HG03432 (cell line): ENCODE data around the gene NEK6.

ENCODE experiments used
- ATAC-seq: cut with Tn5 transposase; IDR thresholded peaks from one replicate; pipeline ENCODE4 v1.9.1; 2021; ENCODE audit warnings: mild to moderate bottlenecking, moderate library complexity; ENCODE audit not compliant: unreplicated experiment

The NEK6 gene

DNA sequence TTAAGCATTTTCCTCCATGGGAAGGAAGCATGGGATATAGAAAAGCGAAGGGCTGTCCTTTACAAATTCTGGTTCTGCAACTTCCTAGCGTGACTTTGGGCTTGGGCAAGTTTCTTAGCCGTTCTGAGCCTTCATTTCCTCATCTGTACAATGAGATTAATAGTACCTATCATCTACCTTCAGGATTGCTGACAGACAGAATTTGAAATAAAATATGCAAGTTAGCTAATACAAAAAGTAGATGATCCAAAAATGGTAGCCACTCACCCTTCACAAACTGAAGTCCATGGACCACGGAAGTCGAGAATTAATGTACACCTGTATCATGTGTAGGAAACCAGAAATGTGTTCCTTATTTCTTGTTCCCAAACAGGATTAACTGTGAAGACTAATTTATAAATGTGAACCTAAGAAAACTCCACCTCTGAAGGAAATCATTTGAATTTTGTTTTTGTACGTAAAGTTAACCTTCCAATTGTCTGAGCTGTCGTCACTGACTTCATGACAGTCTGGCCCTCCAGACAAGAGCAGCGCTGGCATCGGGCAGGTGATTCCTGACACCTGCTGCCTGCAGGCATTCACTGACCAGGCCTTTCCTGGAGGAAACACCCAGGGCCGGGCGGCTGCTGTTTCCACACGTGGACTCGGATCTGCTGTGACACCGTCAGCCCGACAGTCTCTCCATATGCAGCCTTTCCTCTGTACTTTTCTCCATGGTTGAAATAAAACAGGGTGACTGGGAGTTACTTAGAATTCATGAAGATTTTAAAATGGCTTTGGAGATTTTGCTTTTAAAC lies 94.1 kb downstream of the NEK6 start:
- ATAC-seq, result no peak

DNA sequence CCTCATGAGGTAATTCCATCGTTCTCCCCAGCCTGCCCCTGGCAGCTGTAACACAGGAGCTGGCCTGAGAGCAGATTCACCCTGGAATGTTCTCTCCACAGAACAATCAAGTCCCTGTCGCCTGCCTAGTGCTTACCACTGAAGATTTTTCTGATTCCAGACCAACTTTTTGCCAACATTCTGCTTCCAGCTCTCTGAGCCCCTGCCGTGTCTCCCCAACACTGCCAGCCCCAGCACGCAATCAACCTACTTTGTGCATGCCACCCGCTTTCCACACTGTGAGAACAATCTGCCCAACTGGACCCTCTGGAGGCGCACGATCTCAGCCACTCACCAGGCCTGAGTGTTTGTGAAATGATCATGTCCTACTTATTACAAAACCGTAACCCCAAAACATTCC lies 94.9 kb downstream of the NEK6 start:
- ATAC-seq, result no peak

DNA sequence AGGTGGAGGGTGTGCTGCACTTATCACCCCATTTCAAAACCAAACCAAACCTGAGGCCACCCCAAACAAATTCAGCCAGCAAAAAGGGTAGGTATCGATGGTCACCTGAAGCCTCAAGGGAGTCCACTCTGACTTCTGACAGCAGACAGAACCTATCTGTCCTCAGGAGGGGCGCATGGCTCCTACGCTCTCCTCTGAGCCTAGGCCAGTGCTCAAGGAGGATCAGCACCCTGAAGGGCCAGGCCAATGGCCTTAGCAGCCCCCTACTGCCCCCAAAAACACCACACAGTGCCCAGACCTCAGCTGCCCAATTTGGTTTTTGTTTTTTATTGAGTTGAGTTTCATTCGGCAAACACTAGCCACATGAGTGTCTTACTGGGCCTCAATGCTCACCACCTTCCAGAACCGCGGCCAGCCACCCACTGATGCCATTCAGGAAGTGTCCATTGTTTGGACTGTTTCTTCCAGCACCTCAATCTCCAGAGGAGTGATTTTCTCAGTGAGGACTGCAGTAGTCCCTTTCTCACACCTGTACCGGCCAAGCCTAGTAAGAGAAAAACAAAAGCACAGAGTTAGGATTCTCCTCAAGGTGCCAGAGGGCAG lies 95.5 kb downstream of the NEK6 start:
- no peak for ATAC-seq

DNA sequence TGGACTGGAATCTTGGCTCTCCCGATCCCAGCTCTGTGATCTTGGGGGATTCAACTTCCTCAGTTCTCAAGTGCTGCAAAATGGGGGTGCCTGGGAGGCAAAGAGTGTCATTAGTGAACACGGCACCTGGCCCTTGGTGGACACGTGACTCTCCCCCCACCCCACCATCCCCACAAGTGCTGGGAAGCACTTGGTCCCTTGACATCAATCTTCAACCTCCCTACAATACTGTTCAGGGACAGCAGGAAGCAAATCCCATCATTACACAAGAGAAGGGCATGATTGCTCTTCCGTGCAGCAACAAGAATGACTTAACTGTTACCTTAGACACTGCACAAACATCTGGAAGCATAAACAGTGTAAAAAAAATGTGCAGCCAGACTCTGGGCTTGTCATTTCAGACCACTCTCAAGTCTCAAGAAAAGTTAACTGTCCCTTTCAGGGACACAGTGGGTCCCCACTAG lies 96.1 kb downstream of the NEK6 start:
- no peak for ATAC-seq

DNA sequence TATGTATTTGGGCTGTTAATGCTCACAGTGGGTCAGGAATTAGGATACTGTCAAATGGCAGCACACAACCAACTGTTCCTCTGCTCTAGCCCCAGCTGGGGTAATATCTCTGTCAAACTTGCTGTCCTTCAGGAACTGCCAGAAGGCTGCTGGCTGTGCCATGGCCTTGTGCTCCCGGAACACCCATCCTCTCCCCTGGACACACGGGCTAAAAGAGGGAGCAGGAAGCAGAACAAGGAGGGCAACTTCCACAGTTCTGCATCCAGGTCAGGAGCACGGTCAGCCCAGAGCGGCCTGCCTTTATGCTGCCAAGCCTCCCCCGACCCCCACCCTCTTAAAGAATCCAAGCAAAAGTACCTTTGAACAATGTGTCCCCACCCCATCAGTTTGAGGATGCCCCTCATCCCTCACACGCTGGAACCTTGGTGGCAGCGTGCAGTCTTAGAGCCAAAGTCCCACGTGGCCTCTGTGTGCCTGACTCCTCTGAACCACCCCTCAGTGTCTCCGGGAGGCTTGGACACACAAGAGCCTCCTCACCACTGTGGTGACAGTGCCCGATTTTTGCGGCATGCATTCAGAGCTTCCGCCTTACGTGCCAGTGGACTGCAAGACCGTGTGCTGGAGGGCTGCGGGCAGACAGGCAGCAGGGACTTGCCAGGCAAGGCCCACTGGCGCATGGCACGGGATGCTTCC lies 96.7 kb downstream of the NEK6 start:
- no peak for ATAC-seq

DNA sequence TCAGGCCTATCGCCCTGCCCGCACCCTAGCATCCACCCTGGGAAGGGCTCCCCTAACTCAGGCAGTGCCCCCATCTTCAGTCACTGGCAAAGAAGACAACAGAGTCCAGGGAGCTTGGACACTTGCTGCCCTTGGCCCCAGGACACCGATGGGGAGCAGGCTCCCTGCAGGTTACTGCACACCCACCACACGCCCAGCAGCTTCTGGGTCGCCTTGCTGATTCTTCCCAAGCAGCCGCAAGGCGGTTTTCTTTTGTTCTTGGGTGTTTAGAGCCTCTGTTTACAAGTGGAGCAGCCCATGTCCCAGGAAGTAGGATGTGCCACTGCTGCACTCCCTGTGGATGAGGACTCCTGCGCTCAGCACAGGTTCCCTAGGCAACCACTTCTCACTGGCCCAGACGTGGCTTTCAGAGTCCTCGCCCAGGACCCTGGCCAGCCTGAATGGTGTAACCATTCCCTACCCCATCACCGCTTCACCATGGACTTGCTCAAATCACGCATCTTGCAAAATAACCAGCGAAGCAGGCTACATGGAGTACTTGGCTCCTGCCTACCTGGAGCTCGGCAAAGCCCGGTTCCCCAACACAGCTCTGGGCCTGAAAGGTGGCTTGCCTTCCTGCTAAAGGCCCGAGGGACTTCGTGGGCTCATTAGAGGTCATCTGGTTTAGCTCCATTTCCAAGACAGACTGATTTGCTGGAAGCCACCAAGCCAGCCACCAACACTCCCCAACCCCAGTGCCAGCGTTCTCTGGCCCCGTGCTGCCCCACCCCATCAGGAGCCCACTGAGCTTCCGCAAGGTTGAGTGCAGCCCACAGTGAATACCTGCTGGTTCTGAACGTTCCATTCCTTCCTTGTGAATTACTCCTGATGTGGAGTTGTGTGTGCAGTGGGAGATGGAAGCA lies 97.5 kb downstream of the NEK6 start:
- ATAC-seq, result no peak

DNA sequence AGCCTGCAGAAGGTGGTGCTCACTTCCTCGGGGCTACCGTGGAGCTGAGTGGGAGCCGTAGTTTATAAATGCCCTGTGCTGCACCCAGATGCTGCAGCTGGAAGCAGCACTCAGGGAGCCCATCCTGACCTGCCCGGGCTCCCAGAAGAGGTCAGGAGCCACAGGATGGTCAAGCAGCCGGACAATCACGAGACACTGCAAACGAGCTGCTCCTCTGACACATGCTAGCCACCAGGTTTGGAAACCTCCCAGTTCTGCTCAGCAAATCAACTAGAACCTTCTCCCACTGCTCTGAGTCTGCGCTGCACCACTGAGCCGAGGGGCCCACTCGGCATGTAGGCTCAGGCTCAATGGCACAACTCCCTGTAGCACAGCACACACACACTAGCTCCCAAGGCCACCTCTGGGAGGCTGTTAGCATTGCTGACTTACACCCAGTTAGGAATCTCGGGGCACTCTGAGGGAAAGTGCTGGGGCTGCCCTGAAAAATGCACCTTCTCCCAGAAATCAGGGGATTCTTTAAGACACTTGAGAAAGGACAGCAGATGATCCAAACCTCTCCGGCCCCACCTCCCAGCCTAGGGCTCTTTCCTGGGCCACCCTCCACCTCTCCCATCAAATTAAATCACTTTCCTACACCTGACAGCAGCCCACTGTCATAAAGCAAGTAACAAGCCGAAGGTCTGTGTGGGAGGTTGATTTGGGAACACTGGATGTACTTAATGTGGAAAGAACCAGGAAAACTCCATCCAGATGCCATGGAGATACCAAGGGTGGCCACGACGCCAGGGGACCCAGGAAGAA lies 98.4 kb downstream of the NEK6 start:
- no peak for ATAC-seq

DNA sequence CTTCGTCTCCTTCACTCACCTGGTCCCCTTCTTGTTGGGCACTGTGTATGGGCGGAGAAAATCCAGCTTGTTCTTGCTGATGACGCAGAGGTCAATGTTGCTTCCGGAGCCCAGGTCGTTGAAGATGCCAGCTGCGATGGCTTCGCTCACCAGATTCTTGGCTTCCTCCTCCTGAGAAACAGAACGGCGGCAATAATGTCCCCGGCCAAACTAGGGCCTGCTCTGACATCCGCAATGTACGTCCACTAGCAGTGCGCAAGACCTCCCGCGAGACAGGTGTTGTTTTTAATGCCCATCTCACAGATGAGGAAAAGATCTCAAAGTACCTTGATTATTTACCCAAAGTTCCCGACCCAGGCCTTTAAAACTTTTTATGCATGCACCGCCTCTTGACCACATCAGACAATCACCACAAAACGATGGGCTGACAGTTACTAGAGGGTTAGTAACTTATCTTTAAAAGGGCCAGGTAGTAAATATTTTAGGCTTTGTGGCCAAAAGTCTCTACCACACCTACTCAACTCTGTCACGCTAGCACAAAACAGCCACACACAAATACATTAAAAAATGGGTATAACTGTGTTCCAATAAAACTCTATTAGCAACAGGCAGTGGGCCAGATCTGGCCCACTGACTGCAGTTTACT lies 99.1 kb downstream of the NEK6 start:
- no peak for ATAC-seq

DNA sequence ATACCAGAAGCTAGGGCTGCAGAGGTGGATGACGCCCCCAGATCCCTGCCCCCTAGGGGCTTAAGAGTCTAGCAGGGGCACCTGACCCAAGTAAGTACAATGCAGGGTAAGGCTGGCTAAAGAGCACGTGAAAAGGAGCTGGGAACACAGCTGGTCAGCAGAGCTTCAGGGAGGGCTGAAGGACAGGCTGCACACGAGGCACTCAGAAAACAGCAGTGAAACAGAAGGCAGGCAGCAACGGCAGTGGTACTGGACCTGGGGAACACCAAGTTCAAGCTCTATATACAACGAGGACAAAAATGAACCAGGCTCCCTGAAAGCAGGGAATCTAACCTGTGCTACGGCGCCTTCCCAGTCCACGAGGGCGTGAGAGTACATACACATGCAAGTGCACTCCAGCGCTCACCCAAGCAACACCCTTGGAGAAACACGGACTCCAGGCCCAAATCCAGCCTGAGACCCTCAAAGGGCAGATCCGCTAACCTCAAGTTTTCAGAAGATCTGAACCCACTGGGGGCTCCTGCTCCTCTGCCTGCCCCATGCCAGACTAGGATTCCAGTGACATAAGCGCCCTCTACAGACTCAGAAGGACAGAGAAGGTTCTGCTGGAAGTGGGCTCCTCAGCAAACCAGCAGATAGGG lies 100.1 kb downstream of the NEK6 start:
- no peak for ATAC-seq

DNA sequence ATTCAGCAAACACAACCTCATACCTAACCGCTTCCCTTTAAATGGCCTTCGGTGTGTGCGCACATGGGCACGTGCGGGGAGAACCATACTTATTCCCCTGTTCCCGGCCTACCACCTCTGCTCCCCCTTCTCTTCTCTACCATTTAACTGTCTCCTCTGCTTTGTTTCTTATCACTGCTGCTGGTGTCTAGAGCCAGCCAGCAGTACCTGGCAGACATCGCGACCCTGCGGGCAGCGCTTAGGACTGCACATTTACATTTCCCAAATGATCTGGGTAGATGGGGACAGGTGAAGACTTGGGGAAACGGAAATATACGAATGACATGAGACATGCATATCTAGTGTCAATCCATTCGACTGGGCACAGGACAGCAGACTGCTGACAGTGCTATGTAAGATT lies 100.9 kb downstream of the NEK6 start:
- ATAC-seq, result no peak

DNA sequence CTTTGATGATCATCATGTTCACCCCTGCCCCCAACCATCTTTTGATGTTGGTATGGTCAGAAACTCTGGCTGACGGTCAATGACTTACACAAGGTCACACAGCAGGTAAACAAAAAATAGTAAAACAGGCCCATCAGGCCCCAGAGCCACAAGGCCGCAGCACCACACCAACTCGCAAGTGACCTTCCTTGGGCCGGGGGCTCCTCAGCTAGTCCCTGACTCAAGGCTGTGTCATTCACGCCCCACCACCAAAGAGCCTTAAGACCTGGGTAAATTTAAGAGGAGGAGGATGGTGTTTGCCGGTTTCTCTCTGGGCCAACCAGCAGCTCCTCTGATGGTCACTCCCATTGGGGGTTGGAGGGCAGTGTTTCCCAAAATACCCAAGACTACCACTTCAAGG lies 101.7 kb downstream of the NEK6 start:
- ATAC-seq, result no peak

DNA sequence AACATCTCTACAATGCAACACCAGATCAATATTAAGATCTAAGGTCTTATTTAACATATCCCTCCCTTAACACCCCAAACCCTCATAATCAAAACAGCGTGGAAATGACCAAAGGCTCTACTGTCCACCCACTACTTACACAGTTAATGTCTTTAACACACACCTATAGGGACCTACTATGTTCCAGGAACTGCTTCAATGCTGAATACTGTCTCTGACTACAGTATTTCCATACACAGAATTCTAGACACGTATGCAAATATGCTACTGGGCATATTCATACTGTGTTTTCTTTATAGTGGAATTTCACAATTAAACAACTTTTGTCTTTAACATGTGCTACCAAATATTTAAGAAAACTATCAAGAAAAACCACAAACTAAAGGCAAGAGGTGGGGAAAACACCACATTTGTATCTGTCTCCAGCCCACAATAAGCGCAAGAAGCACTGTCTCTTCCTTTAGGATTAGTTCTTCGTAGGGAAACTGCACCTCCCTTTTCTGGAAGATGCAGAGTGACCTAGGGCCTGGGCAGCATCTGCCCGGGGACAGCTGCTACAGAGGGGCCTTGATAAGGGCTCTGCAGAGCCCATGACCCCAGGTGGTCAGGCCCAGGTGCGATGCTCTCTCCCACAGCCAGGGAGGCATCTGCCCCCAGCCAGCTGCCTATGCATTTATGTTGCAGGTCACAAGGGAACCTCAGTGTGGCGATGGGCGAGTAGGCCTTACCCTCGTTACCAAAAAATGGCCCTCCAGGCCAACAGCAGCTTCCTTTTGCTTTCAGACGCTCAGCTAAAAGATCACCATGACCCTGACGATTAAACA lies 102.3 kb downstream of the NEK6 start:
- ATAC-seq, result no peak

DNA sequence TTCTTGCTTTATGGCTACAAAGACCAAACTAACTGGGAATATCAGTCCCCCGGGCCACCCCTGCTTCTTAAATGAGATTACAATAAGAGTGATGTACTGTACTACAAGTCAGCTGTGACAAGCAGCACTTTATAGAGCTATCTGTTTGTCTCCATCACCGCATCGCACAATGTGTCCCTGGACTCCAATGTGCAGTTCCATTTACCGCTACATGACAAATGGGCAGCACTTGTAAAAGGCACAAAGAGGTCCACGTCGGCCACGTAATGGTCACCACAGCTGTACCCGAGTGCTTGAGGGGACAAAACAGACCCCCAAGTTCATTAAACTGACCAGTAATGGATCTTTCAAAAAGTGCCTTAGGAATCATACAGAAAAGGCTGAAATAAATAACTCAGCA lies 103.4 kb downstream of the NEK6 start:
- no peak for ATAC-seq

DNA sequence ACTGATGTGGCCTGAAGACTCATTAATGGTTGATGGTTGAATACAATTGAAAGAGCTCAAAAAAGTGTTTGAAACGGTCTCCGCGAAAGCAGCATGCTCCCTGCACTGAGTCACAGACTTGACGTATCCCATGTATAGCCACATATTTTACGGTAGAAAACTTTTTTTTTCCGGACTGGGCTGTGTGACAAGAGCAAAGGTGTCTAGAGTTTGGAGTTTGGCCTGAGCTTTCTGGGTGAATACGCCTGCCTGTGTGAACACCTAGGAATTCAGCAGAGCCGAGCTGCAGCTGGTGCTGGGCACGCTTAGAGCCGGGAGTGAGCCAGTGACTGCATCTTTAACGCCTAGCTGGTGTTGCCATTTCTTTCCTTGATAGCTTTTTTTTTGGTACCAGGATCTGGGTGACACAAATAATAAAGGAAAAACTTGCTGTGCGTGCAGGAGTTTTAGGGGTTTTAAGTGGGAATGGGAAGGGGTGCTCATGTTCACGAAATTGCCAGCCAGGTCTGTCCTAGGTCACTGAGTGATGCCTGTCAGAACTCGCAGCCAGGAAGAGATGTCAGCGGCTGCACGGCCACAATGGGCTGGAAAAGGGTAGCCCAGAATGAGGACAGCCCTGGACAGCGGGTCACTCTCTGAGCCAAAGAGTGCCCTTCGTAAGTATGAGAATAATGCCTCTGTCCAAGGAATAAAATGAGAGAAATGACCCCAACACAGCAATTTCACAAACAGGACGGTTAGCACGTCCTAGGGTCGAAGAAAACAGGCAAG lies 105.8 kb downstream of the NEK6 start:
- ATAC-seq, result no peak

DNA sequence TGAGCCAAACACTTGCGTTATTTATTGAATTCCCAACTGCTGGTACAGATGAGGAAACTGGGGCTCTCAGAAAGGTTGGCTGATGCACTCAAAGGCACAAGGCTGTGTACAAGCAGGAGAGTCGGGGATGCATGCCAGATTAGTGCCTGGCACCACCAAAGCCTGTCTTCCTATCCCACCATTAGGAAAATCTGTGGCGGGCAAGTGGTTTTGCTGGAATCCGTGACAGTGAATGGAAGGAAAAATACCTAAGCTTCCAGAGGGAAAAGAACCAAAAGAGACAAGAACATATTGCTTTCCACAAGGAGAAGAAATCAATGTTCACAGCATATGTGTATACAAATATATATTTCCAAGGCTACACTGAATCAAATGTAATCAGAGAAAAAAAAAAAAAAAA lies 106.4 kb downstream of the NEK6 start:
- no peak for ATAC-seq

DNA sequence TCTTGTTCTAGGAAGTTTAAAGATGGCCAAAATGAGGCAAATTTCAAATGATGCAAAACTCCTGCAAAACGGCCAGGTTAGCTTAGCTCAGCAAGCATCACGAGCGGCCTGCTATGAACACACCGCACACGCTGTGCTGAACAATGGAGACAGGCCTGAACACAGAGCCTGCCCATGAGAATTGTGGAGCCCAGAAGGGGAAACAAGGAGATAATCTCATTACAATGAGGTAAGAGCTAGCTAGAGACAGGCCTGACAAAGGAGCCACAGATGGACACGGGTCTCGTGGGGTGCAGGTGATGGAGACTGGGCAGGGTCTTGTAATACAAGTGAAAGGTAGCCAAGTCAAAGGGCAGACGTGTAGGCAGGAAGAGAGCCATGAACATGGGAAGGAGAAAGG lies 107.3 kb downstream of the NEK6 start:
- no peak for ATAC-seq

DNA sequence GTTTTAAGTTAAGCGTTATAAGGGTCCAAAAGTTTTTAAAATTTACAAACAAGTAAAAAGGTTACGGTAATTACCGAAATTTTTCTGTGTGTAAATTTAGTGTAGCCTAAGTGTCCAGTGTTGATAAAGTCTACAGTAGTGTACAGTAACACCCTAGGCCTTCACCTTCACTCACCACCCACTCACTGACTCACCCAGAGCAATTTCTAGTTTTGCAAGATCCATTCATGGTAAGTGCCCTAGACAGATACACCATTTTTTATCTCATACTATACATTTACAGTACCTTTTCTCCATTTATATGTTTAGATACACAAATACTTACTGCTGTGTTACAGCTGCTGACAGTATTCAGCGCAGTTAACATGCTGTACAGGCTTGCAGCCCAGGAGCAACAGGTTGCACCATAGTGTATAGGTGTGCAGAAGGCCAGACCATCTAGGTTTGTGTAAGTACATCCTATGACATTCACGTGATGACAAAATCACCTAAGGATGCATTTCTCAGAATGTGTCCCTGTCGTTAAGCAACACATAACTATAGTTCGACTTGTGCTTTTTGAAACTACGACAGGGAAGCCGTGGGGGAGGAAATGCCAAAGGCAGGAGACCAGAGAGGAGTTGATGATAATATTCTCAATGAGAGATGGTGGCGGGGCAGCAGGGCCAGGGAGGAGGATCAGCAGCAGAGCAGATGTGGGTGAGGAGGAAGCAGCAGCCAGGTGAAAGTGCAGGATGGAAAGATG lies 108.9 kb downstream of the NEK6 start:
- ATAC-seq, result no peak
